GM18867 (cell line): ENCODE results near the gene SDHD.
A peak's percentile ranks its signal among the peaks of the same experiment; 100 is the strongest.
"Not testable (repeated sequence)": the region's sequence is repeated elsewhere in the genome, so short reads cannot be mapped to it uniquely, and the experiment has no call there.

Source experiments
- ATAC-seq: cut with Tn5 transposase; IDR thresholded peaks from one replicate; pipeline ENCODE4 v1.9.1; 2021; ENCODE audit warnings: mild to moderate bottlenecking, moderate library complexity; ENCODE audit not compliant: unreplicated experiment

The SDHD gene

GRCh38 chr11:112086422-112087191 lies at the start of gene SDHD, which contains the start of gene TIMM8B:
Gene SDHD, plus strand, starts transcription at chr11:112086873. Its CDS starts 35 bp downstream, at chr11:112086908.
Gene TIMM8B, minus strand, starts transcription at chr11:112086756. Its CDS starts 33 bp downstream, at chr11:112086723.
- peak; percentile 85 for ATAC-seq

GRCh38 chr11:112037527-112037926 lies 49.1 kb upstream of the SDHD start:
- ATAC-seq: no peak

GRCh38 chr11:112042161-112042960 lies 44.3 kb upstream of the SDHD start:
- ATAC-seq: no peak

DNA sequence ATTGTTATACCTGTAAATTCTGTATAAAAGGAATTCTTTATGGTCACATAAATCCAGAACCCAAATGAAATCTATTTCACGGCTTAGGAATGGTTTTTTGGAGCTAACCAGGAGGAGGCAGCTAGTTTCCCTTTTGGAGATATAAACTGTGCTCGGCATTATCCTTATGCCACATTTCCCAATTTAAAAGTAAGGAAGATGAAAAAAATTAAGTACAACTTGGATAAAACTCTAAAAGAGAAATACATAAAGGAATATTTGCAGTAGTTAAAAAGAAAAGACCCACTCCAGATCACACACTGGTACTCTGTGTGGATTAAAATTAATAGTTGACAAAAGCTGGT lies 43.7 kb upstream of the SDHD start:
- no peak for ATAC-seq

- ATAC-seq: no peak
Measured at GRCh38 chr11:112044961-112045360, 41.7 kb upstream of the SDHD start.

DNA sequence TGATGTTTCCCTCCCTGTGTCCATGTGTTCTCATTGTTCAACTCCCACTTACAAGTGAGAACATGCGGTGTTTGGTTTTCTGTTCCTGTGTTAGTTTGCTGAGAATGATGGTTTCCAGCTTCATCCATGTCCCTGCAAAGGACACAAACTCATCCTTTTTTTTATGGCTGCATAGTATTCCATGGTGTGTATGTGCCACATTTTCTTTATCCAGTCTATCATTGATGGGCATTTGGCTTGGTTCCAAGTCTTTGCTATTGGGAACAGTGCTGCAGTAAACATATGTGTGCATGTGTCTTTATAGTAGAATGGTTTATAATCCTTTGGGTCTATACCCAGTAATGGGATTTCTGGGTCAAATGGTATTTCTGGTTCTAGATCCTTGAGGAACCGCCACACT lies 40.0 kb upstream of the SDHD start:
- ATAC-seq: not testable (repeated sequence)

DNA sequence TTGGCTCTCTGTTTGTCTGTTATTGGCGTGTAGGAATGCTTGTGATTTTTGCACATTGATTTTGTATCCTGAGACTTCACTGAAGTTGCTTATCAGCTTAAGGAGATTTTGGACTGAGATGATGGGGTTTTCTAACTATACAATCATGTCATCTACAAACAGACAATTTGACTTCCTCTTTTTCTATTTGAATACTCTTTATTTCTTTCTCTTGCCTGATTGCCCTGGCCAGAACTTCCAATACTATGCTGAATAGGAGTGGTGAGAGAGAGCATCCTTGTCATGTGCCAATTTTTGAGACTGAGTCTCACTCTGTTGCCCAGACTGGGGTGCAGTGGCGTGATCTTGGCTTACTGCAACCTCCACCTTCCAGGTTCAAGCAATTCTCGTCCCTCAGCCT lies 38.4 kb upstream of the SDHD start:
- not testable (repeated sequence) for ATAC-seq

- no peak for ATAC-seq
Measured at GRCh38 chr11:112049777-112050176, 36.9 kb upstream of the SDHD start.

- ATAC-seq: peak; percentile 91
Measured at GRCh38 chr11:112050721-112051120, 36.0 kb upstream of the SDHD start.

- no peak for ATAC-seq
Measured at GRCh38 chr11:112051768-112052167, 34.9 kb upstream of the SDHD start.

DNA sequence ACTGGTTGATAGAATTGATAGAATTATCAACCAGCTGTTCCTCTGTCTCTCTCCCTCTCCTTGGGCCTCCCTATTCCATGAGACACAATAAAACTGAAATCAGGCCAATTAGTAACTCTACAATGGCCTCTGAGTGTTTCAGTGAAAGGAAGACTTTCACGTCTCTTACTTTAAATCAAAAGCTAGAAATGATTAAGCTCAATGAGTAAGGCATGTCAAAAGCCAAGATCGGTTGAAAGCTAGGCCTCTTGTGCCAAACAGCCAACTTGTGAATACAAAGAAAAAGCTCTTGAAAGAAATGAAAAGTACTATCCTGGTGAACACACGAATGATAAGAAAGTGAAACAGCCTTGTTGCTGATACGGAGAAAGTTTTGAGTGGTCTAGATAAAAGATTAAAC lies 29.5 kb upstream of the SDHD start:
- ATAC-seq: no peak

- no peak for ATAC-seq
Measured at GRCh38 chr11:112058103-112058502, 28.6 kb upstream of the SDHD start.

GRCh38 chr11:112062923-112063322 lies 23.8 kb upstream of the SDHD start:
- no peak for ATAC-seq

GRCh38 chr11:112073941-112074811 lies 12.5 kb upstream of the SDHD start, which contains the start of the genes NKAPD1 and PIH1D2:
Gene NKAPD1, plus strand, starts transcription at chr11:112074299. Its CDS starts 1,276 bp downstream, at chr11:112075575.
Gene PIH1D2, minus strand, starts transcription at chr11:112074017. Its CDS starts 843 bp downstream, at chr11:112073174.
- ATAC-seq: peak; percentile 92

GRCh38 chr11:112082729-112083128 lies 3.9 kb upstream of the SDHD start:
- no peak for ATAC-seq

- peak; percentile 34 for ATAC-seq
Measured at GRCh38 chr11:112085822-112086421, 751 bp upstream of the SDHD start.

DNA sequence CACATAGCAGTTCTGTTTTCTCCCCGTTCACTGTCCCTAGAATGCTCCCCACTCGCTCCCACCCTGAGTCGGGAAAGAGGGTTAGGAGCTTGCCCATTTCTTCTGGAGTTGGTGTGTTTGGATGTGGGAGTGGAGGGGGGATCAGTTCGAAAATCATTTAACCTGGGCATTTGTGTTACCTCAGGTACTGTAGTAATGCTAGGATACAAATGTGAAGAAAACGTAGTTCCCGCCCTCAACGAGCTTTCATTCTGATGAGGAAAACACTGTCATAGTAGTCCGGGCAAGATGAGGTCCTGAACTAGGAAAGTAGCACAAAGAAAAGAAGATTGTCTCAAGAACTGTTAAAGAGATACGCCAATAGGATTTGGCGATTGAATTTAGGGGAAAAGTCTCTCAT lies 539 bp downstream of the SDHD start:
- no peak for ATAC-seq

- ATAC-seq: not testable (repeated sequence)
Measured at GRCh38 chr11:112095302-112095701, 8.6 kb downstream of the SDHD start.

GRCh38 chr11:112096194-112096593 lies 9.5 kb downstream of the SDHD start:
- no peak for ATAC-seq

DNA sequence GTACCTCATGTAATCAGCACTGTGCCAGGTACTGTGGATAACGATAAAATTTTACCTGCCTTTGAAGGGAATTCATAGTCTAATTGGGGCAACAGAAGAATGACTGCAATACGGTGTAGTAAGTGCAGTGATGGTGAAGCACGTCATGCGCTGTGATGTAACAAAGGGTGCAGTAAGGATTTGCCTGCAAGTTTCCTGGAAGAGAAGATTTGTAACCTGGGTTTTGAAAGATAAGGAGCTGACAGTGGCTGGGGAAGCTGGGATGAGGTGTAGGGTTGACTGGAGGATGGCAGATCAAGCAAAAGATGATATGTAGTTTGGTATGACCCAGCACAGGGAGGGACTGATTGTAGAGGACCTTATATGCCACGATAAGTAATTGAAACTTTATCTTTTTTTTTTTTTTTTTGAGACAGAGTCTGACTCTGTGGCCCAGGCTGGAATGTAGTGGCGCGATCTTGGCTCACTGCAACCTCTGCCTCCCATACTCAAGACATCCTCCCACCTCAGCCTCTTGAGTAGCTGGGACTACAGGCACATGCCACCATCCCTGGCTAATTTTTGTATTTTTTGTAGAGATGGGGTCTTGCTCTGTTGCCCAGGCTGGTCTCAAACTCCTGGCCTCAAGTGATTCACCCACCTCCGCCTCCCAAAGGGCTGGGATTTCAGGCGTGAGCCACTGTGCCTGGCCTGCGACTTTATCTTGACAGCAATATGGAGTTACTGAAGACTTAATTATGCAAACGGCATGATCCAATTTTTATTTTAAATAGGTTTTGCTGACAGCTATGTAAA lies 11.3 kb downstream of the SDHD start:
- ATAC-seq: no peak
